GM18868 (cell line): ENCODE data around the gene BTN1A1.

ENCODE experiments used
- ATAC-seq: cut with Tn5 transposase; IDR thresholded peaks from one replicate; pipeline ENCODE4 v1.9.1; 2021; ENCODE audit warnings: mild to moderate bottlenecking, moderate library complexity; ENCODE audit not compliant: unreplicated experiment

The BTN1A1 gene

DNA sequence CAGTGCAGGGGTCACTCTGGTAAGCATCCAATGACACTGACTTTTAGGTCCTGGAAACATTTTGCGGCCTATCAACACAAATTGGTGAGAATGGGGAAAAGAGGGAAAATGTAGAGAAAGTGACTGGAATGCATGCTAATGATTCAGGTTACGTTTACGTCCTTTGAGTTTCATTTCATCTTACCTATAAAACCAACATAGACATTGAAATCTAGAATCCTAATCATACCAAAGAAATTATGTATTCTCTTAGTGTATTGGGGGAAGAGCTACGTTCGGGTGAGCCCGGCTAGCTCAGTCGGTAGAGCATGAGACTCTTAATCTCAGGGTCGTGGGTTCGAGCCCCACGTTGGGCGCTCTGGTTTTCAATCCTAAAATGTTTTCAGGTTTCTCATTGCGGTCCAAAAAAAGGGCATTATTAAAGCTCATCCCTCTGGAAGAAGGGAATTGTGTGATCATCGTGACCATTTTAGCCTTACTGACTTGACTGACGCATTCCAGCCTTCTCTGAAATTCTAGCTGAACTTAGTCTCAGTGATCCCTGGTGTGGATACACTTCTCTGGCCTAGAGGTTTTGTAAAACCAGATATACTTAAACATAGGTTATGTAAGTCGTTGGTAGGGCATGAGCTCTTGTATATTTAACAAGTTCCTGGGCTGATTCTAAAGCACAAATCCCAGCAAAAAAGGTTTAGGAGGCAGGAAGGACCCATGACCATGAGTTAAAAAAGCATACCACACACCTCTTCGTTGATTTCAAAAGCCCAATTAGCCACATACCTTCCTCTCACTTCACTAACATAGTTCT, 56.4 kb downstream of the BTN1A1 start:
- no peak for ATAC-seq
